Measurements from ENCODE around the gene TMTC2. TPM values are rescaled to one million over a fixed set of nuclear protein-coding genes. Genes with fewer than 3 reads are reported as not detected.

TMTC2 gene
- 0.71 to 1.6 TPM (median 1.4 TPM) in 5 replicates for total RNA-seq (2022; extraction: Qiagen RNA extraction; ENCODE audit: low read depth)

DNA sequence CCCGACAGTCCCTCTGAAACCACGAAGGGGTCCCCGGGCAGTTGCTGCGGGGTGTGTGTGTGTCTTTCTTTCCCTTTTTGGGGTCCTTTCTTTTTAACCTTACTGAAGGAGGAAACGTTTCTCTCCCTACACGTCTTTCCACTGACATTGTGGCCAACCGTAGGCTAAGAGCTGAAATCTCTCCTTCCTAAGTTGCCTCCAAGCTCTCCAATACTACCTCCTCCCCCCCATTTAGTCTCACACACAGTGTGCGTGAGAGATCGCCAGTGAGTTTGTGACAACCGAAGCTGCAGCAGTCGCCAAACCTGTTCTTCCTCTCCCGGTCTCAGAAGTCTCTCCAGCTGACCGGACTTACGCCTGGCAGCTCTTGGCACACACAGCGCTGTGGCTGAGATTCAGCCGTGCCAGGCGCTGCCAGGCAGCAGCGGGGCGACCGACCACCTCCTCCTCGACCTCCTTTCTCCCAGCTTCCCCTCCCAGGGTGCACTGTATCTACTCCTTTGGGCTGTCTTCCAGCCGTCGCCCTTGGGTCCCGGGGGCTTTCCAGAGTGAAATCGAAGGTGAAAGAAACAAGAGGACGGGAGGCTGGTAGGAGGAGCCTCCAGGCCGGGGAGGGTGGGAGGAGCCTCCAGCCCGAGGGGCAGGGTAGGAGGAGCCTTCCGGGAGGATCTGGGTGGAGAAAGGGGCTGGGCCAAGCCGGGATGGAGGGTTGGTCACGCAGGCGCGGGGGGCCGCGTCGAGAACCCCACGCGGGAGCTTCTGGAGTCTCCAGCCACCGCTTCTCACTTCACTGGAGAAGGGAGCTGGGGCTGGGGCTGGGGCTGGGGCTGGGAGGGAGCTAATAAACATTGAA is at the start of gene TMTC2:
TSS of gene TMTC2 (plus strand) at position 739 of the 853 bp plus-strand sequence.

